DMS53 (cell line): ENCODE measurements around the gene CD72.
"Not testable (repeated sequence)": the region's sequence is repeated elsewhere in the genome, so short reads cannot be mapped to it uniquely, and the experiment has no call there.

Experiments used
- DNase-seq: peaks from one replicate; lab custom pipeline; 2025; lab: John Stamatoyannopoulos, UW

Gene CD72

GRCh38 chr9:35588506-35588905 lies 29.7 kb downstream of the CD72 start:
- DNase-seq, result not testable (repeated sequence)

GRCh38 chr9:35584681-35585080 lies 33.5 kb downstream of the CD72 start:
- DNase-seq, result not testable (repeated sequence)

- not testable (repeated sequence) for DNase-seq
Observed at GRCh38 chr9:35583521-35583920, 34.7 kb downstream of the CD72 start.

- not testable (repeated sequence) for DNase-seq
Observed at GRCh38 chr9:35579659-35580227, 38.5 kb downstream of the CD72 start.

GRCh38 chr9:35579130-35579529 lies 39.1 kb downstream of the CD72 start:
- no peak for DNase-seq

GRCh38 chr9:35577486-35577885 lies 40.7 kb downstream of the CD72 start:
- no peak for DNase-seq

GRCh38 chr9:35575478-35575877 lies 42.7 kb downstream of the CD72 start:
- no peak for DNase-seq

- no peak for DNase-seq
Observed at GRCh38 chr9:35574578-35575122, 43.6 kb downstream of the CD72 start.

- no peak for DNase-seq
Observed at GRCh38 chr9:35570709-35571504, 47.3 kb downstream of the CD72 start.

- DNase-seq, result no peak
Observed at GRCh38 chr9:35569206-35569605, 49.0 kb downstream of the CD72 start.

- DNase-seq, result no peak
Observed at GRCh38 chr9:35568196-35568595, 50.0 kb downstream of the CD72 start.

GRCh38 chr9:35566417-35566816 lies 51.8 kb downstream of the CD72 start:
- no peak for DNase-seq

GRCh38 chr9:35564658-35565061 lies 53.6 kb downstream of the CD72 start:
- no peak for DNase-seq

- no peak for DNase-seq
Observed at GRCh38 chr9:35563791-35564197, 54.4 kb downstream of the CD72 start.

GRCh38 chr9:35562895-35563780 lies 55.1 kb downstream of the CD72 start:
- no peak for DNase-seq

- DNase-seq, result no peak
Observed at GRCh38 chr9:35561468-35562261, 56.5 kb downstream of the CD72 start.

GRCh38 chr9:35560625-35561337 lies 57.4 kb downstream of the CD72 start:
- DNase-seq, result no peak
